ENCODE data around the gene TMEM50A.
"Not testable (repeated sequence)": the region's sequence is repeated elsewhere in the genome, so short reads cannot be mapped to it uniquely, and the experiment has no call there.

TMEM50A gene

GRCh38 chr1:25337483-25338187, 499 bp upstream of the TMEM50A start:
- DNase-seq: not testable (repeated sequence)

DNA sequence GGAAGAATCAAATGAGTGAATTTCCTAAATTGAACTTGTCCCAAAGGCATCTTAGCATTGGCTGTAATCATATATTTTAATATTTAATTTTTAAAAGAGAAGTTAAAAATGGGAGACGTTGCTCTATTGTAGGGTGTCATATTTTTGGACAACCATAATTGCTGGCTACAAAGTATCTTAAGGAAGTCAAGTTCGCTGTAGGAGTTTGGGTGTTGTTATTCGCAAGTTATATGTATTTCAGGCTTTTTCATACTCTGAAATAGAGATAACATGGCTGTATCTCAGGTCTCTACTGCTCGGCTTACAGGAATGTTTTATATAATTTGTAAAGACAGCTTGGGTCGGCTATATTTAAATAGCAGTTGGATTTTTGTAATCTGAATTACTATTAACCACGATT, 852 bp downstream of the TMEM50A start:
- DNase-seq: no peak

DNA sequence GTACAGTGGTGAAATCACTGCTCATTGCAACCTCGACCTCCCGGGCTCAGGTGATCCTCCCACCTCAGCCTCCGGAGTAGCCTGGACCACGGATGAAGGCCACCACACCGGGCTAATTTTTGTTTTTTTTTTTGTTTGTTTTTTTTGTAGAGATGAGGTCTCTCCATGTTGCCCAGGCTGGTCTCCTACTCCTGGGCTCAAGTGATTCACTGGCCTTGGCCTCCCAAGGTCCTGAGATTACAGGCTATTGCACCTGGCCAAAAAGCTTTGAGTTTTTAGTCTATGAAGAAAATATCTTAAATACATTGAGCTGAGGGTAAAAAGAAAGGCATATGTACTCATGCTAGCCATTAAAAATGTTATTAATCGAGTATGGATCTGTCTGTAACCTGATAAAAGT, 3.6 kb downstream of the TMEM50A start:
- no peak for DNase-seq

GRCh38 chr1:25342846-25343245, 4.7 kb downstream of the TMEM50A start:
- DNase-seq: no peak

DNA sequence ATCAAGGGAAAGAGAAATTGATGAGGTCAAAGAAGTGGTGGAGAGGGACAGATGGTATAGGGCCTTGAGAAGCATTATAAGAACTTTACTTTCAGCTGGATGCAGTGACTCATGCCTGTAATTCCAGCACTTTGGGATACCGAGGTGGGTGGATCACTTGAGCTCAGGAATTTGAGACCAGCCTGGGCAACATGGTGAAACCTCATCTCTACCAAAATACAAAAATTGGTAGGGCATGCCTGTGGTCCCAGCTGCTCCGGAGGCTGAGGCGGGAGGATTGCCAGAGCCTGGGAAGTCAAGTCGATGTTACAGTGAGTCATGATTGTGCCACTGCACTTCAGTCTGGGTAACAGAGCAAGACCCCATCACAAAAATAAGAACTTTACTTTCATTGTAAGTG, 5.7 kb downstream of the TMEM50A start:
- DNase-seq: no peak

DNA sequence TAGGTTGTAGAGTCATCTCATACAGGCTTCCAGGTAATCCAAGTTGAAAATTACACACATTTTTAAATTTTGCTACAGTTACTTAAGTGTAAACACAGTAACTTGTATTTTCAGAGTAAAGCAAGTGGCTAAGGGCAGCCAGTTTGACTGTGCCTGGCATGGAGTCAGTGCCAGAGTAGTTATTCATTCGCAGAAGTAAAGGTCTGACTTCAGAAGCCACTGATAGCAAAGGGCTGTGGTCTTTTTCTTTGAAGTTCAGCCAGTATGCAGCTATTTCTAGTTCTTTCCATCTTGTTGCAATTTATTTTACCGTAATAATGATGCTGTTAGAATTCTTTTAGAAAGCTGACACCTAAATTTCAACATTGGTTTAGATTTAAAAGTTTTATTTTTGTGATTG, 9.4 kb downstream of the TMEM50A start:
- DNase-seq: no peak

DNA sequence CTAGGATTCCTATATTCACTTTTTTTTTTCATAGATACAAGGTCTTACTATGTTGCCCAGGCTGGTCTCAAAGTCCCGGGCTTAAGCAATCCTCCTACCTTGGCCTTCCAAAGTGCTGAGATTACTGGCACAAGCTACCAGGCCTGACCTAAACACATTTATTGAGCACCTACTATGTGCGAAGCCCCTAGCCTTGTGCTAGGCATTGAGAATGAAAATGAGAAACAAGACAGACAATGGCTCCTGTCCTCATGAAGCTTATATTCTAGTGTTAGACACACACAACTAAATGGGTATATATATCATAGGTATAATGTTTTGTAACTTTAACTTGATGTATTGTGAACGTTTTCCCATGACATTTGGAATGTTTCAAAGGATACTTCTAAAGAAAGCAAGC, 11.5 kb downstream of the TMEM50A start:
- no peak for DNase-seq

- DNase-seq: no peak
Measured at GRCh38 chr1:25355841-25356395, 17.8 kb downstream of the TMEM50A start.

DNA sequence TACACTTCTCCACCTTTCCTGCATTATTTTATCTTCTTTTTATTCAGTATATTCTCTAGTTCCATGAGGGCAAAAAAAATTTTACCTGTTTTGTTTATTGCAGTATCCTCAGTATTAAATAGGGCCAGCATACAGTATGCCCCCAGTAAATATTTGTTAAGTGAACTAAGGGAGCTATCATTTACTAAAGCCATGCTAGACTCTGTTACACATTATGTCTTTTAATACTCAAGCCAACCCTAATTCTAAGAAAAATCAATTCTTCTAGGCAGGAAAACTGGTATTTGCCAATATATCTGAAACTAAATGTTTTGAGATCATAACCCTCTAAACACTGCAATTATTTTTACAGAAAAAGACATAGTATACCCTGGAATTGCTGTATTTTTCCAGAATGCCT, 18.3 kb downstream of the TMEM50A start:
- no peak for DNase-seq

DNA sequence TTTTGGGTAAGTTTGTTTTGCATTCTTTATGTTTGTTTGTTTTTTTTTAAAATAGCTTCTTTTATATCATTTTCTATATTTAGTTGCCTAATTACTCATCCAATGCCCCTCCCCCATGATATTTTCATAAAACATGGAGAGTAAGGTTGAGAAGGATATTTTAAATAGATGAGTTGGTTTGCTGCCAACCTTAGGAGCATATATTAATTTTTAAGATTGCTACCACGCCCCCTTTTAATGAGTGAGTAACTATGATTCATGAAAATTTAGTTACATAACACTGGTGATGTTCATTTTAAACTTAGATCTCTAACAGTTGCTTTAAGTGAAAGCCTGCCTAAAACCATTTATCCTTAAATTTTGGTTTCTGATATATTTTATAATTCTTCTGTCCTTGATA, 18.7 kb downstream of the TMEM50A start:
- peak; percentile 15 for DNase-seq

DNA sequence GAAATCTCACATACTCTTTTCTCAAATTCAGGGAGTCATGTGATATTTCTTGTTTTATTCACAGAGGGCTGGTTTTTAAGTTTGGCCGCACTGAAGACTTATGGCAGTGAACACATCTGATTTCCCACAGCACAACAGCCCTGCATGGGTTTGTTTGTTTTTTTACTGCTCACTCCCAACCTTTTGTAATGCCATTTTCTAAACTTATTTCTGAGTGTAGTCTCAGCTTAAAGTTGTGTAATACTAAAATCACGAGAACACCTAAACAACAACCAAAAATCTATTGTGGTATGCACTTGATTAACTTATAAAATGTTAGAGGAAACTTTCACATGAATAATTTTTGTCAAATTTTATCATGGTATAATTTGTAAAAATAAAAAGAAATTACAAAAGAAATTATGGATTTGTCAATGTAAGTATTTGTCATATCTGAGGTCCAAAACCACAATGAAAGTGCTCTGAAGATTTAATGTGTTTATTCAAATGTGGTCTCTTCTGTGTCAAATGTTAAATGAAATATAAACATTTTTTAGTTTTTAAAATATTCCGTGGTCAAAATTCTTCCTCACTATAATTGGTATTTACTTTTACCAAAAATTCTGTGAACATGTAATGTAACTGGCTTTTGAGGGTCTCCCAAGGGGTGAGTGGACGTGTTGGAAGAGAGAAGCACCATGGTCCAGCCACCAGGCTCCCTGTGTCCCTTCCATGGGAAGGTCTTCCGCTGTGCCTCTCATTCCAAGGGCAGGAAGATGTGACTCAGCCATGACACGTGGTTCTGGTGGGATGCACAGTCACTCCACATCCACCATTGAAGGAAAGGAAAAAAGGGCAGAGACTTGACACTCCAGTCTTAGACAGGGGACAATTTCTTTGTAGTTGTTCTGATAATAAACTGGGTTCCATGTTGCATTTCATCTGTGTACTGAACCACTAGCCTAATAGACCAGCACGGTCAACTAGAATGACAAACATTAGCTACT, 22.8 kb downstream of the TMEM50A start:
- no peak for DNase-seq

- DNase-seq: no peak
Measured at GRCh38 chr1:25361901-25362300, 23.8 kb downstream of the TMEM50A start.

DNA sequence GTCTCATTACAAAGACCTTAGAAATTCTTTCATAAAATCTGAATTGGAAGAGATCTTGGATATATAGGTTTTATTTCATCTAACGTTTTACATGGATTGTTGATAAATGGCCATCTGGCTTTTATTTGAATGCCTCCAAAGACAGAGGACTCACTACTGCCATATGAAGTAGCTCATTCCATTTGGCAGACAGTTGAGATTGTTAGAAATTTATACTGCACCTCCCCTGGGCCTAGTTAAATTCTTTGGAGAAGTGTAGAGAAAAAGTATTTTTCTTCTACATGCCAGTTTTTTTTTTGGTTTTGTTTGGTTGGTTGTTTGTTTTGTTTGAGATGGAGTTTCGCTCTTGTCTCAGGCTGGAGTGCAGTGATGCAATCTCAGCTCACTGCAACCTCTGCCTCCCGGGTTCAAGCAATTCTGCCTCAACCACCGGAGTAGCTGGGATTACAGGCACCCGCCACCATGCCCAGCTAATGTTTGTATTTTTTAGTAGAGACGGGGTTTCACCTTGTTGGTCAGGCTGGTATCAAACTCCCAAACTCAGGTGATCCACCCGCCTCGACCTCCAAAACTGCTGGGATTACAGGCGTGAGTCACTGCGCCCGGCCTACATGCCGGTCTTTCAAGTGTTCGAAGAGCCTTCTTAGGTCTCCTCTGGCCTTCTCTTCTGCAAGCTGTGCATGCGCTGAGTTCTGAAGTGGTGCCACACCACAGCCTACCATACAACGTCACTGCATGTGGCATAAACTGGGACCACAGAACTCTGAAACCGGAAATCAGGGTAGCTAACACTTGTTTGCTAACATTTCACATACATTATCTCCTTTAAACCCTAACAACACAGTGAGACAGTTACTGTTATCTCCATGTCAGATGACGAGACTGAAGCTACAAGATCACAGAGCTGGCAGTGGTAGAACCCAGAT, 24.8 kb downstream of the TMEM50A start:
- DNase-seq: not testable (repeated sequence)

DNA sequence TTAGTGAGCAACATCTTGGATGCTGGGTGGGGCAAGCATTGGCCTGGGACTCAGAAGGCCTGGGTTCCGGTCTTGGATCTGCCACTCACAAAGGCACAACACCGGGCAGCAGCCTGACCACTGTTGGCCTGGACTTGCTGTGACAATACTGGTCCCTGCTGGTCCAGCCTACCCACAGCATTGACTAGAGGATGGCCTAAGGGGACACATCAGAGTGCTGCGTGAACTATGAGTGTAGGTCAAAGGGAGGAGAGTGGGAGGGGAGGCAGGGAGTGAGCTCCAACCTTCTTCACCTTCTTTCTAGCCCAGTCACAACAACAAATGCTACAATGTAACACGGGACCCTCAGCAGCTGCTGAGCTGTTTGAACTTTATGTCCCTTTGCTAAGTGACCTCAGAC, 31.1 kb downstream of the TMEM50A start:
- DNase-seq: no peak

GRCh38 chr1:25369691-25370271, 31.6 kb downstream of the TMEM50A start:
- DNase-seq: peak; percentile 66

- not testable (repeated sequence) for DNase-seq
Measured at GRCh38 chr1:25371757-25372156, 33.6 kb downstream of the TMEM50A start.

- not testable (repeated sequence) for DNase-seq
Measured at GRCh38 chr1:25378367-25378766, 40.2 kb downstream of the TMEM50A start.

GRCh38 chr1:25382543-25382942, 44.4 kb downstream of the TMEM50A start:
- not testable (repeated sequence) for DNase-seq

DNA sequence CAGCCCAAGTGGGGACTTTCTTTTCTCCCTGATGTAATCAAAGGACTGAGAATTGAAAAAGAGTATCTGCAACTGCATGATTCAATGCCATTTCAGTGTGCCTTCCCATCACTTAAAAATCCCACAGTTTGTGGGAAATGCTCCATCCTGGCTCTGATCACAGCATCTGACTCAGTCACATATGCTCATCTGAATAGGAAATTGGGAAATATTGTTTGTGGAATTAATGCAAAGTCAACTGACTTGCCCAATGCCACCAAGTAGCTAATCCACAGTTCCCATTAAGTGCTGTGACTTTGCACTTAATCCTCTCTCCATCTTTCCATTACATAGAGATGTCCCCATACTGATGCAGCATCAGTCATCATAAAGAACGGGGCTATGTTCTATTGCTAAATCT, 45.0 kb downstream of the TMEM50A start:
- DNase-seq: not testable (repeated sequence)

DNA sequence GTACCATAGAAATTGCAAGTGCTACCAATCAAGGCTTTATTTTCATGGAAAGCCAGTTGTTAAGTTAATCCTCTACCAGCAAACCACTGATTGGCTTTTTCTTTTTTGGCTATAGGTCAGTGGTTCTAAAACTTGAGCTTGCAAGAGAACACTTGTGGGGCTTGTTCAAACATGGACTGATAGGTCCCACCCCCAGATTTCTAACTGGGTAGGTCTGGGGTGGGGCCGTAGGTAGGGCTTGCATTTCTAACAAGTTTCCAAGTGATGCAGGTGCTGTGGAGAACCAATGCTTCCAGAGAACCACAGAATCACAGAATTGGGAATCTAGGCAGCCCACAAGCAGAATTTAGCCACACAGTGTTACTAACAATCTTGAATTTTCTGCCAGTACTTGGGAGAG, 45.7 kb downstream of the TMEM50A start:
- not testable (repeated sequence) for DNase-seq

- DNase-seq: not testable (repeated sequence)
Measured at GRCh38 chr1:25387096-25387495, 49.0 kb downstream of the TMEM50A start.

DNA sequence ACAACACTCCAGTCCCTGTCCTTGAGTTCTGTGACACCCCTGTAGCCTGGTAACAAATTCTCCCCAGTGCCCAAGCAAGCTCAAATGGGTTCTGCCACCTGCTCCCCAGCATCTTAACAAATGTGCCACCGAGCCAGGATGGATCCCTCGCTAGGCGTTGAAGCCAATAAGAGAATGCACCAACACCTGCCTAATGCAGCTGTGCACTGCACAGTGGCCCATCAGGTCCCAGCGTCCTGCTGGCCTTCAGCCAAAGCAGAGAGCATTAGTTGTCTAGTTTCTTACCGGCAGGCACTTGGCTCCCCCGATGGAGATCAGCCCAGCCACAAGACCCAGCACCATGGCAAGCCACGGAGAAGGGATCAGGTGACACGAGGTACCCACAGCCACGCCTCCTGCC, 50.6 kb downstream of the TMEM50A start:
- DNase-seq: not testable (repeated sequence)
